ENCODE measurements around the gene MIGA2.

GRCh38 chr9:129098328-129098727 lies 61.9 kb downstream of the MIGA2 start:
- no peak for TF ChIP-seq POLR2AphosphoS5 (IDR thresholded peaks at IDR 0.05; ENCODE audit: low read depth, low read length)
- TF ChIP-seq TAF1 (IDR thresholded peaks at IDR 0.05; ENCODE audit: borderline replicate concordance, insufficient read depth, low read length) = no peak
- TF ChIP-seq SIN3A (IDR thresholded peaks at IDR 0.05; ENCODE audit: borderline replicate concordance, insufficient read depth, low read length) = no peak
- TF ChIP-seq REST (IDR thresholded peaks at IDR 0.05; ENCODE audit: insufficient read depth in 1 of 2, low read depth in 2 of 2, low read length in 2 of 2) = no peak

All from PFSK-1 (cell line).